Frontal cortex (tissue), 4 donors: ENCODE results near the gene HECTD1. TPM values are rescaled to one million over a fixed set of nuclear protein-coding genes. Genes with fewer than 3 reads are reported as not detected.
"Not testable (repeated sequence)": the region's sequence is repeated elsewhere in the genome, so short reads cannot be mapped to it uniquely, and the experiment has no call there.

ENCODE experiments used
- DNase-seq, 2 donors: peaks; one replicate each; pipeline ENCODE4 v3.0.0; 2012; ENCODE audit warnings: low spot score in 2 of 2
- FAIRE-seq: peaks from 2 replicates; lab custom pipeline; 2012; peaks lifted over from hg19 to GRCh38; lab: Jason Lieb, UNC
- total RNA-seq: library from RNA; depleted of rRNA; stranded (reverse); fragments of >200 nt; gene quantifications from one replicate; pipeline ENCODE4 v1.2.3, GENCODE V29; 2014
- donor health status: control.
- donor health status: control.
- donor health status: control.

HECTD1 gene
- total RNA-seq, 1 donor from 2014 or later: 459 TPM

- DNase-seq: peak in 1 of 2 donors; percentile 47
- no peak for FAIRE-seq
Observed at GRCh38 chr14:31229638-31230572, 22.3 kb upstream of the HECTD1 start.

- DNase-seq (no peak), FAIRE-seq (no peak)
Observed at GRCh38 chr14:31229009-31229408, 21.4 kb upstream of the HECTD1 start.

- DNase-seq (no peak), FAIRE-seq (no peak)
Observed at GRCh38 chr14:31228533-31228932, 20.9 kb upstream of the HECTD1 start.

DNA sequence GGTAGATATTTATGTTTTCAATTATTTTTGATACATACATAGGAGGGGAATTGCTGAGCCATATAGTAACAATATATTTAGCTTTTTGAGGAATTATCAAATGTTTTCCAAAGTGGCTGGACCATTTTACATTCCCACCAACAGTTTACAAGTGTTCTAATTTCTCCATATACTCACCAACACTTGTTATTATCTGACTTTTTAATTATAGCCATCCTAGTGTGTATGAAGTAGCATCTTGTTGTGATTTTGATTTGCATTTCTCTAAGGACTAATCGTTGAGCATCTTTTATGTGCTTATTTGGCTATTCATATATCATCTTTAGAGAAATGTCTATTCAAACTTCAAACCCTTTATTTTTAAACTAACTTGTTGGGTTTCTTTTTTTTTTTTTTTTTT, 17.2 kb upstream of the HECTD1 start:
- DNase-seq (no peak), FAIRE-seq (no peak)

- FAIRE-seq (no peak), DNase-seq (no peak)
Observed at GRCh38 chr14:31223331-31223730, 15.7 kb upstream of the HECTD1 start.

- no peak for FAIRE-seq
- DNase-seq: no peak
Observed at GRCh38 chr14:31222834-31223233, 15.2 kb upstream of the HECTD1 start.

GRCh38 chr14:31221266-31221665, 13.7 kb upstream of the HECTD1 start:
- no peak for DNase-seq
- FAIRE-seq: no peak

GRCh38 chr14:31219169-31219568, 11.6 kb upstream of the HECTD1 start:
- DNase-seq (no peak), FAIRE-seq (peak; percentile 15)

DNA sequence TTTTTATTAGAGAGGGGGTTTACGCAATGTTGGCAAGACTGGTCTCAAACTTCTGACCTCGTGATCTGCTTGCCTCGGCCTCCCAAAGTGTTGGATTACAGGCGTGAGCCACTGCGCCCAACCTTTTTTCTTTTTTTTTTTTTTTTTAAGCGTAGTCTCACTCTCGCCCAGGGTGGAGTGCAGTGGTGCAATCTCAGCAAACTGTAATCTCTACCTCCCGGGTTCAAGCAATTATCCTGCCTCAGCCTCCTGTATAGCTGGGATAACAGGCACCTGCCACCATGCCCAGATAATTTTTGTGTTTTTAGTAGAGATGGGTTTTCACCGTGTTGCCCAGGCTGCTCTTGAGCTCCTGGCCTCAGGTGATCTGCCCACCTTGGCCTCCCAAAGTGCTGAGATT, 8.8 kb upstream of the HECTD1 start:
- DNase-seq (no peak), FAIRE-seq (no peak)

DNA sequence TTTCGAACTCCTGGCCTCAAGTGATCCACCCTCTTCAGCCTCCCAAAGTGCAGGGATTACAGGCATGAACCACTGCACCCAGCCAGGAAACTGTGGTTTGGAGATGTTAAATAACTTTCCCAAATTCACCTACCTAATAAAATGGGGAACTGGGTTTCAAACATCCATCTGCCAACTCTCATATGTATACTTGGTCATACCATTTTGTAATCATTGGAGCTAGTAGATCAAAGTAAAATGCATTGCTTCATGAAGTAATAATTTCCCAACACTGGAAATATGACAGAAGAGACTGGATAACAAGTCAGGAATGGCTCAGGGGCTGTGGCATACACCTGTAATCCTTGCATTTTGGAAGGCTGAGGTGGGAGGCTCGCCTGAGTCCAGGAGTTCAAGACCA, 5.3 kb upstream of the HECTD1 start:
- DNase-seq: no peak
- no peak for FAIRE-seq

DNA sequence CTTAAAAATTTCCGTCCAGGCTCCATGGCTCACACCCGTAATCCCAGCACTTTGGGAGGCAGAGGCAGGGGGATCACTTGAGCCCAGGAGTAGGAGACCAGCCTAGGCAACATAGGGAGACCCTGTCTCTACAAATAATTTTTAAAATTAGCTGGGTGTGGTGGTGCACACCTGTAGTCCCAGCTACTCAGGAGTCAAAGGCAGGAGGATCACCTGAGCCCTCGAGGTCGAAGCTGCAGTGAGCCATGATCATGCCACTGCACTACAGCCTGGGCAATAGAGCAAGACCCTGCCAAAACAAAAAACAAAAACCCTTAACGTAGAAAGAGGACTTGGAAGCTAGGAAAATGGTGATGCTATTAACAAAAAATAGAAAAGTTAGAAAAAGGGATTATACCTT, 2.0 kb upstream of the HECTD1 start:
- no peak for DNase-seq
- no peak for FAIRE-seq

GRCh38 chr14:31208546-31209424, 1.2 kb upstream of the HECTD1 start:
- FAIRE-seq: no peak

DNA sequence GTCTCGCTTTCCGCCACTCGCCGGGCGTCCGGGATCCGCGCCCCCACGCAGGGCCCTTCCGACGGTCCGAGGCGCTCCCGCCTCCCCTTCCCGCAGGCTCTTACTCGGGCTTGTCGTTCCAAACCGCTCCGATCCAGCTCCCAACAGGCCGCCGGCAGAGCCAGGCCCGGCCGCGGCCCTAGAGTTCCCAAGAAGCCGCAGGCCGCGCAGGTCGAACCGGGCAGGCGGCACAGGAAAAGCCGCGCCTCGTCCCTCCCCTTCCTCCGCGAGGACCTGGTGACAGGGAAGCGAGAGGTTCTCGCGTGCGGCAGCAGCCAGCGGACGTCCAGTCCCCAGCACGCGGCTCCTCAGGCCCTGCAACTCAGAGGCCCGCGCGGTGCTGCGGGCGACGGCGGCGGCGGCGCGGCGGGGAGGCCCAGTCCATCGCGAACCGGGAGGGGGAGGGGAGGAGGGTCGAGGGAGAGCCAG, 272 bp downstream of the HECTD1 start:
- FAIRE-seq: no peak
- DNase-seq: no peak

More at GRCh38 chr14:31208546-31209424, 1.2 kb upstream of the HECTD1 start:
- DNase-seq: peak in 1 of 2 donors; percentile 10

DNA sequence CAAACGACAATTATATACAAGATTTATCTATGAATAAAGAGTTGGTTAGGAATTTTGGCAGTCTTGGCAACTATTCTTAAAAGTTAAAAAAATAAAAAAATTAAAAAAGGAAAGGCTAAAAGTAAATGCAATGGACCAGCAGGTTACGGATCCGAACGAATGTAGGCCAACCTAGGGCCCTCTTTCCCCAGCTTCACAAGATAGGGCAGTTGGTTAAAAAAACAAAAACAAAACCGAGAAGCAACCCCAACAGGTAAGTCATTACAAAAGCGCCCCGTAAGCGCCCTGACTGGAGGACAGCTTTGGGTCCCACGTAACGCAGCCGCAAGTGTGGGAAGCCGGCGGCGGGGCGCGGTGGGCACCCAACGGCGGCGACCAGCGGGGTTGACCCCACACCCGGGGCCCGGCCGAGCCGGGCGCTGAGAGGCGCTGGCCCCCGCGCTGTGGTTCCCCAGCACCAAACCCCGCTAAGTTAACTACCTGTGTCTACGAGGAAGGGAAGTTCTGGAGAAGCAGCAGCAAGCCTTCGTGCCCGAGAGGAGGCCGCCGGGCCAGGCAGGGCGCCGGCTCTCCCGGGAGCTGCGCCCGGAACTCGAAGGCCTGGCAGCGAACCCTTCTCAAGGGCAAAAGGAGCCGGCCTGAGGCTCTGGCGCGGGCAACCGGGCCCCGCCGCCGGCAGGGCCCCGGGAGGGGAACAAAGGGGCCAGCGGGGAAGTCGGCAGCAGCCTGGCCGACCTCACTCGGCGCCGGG, 882 bp downstream of the HECTD1 start:
- FAIRE-seq: no peak
- peak in 1 of 2 donors; percentile 32 for DNase-seq

DNA sequence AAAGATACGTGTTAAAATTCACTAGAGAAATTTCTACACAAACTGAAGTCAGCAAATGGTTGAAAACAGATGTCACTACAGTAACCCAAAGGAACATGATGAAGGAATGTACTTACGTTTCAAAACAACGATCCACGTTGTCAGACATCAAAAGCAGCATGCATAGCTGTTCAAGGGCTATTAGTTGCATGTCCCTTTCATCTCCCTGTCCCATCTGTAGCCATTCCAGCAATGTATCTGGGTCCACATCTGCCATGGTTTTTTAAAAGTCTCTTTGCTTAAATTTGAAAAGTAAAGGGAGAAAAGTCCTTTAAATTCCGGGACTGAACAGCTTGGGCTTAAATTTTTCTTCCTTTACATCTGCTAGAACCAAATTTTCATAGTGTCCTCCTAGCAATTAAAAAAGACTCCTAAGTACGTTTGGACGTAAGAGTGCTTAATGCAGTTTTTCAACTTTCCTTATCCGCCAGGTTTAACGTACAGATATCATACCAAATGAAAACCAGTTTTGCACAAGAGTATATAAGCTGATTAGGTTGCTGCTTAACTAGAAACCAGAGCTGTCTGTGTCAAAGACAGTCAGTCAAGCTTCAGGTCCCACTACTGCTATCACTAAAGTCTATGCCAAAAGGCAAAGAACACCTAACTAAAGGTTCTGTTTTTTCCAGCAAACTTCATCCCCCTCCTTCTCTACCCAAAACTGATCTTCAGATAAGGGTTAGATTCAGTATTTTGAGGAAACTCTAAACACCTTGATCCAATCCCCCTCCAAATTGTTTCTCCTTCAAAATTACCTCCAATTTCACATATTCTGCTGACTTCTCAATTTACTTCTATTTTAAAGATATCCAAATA, 1.7 kb downstream of the HECTD1 start:
- DNase-seq (peak in 1 of 2 donors; percentile 14), FAIRE-seq (no peak)

DNA sequence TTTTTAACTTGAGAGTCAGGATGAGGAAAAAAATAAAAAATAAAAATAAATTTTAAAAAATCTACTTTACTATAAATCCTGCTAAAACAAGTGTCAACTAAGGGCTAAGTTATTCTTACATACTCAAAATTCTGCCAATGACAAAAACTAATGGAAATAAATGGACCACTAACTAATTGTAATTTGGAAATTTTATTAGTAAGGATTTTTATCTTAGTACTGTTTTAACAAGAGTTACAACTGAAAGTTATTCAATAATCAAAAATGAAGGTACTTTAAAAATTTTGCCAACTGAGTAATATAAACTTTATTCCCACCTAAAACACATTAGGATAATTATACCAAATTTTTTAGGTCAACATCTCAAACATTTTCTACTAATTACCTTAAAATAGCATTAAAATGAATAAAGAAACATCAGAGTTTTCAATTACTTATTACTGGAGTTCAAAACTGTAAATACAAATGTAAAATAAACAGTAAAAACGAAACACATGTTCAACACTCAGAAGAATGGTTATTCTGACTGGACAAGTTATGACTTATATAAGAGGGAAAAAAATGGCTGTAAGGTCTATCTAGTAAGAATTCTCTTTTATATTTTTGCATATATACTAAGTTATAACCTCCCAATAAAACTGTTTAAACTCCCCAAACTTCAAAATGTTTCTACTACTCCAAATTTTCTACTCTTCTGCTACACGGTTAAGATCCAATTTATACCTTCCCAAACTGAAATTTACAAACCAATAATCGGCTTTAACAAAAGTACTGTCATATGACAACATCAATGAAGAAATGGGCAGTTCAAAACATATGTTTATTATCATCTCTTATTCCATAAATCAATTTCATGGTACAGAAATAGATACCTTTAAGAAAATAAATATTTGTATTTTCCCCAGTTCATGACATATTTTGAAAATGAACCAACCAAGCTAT, 2.7 kb downstream of the HECTD1 start:
- no peak for FAIRE-seq
- DNase-seq: no peak

GRCh38 chr14:31203899-31204592, 3.5 kb downstream of the HECTD1 start:
- FAIRE-seq, DNase-seq: not testable (repeated sequence)
